AG09309 (cell line): ENCODE measurements around the gene FKBP7.
A peak's percentile ranks its signal among the peaks of the same experiment; 100 is the strongest.

Experiments used
- DNase-seq: peaks from one replicate; pipeline ENCODE4 v3.0.0-alpha.2; 2010; ENCODE audit warnings: low read depth
- H3K4me3 ChIP-seq: 2 replicates; pipeline ENCODE4 v1.5.1; 2011; ENCODE audit warnings: mild to moderate bottlenecking, low read depth, low read length, moderate library complexity; ENCODE audit not compliant: control insufficient read depth
- CTCF ChIP-seq: IDR thresholded peaks from 2 replicates; pipeline ENCODE4 v1.5.1; 2011; ENCODE audit warnings: mild to moderate bottlenecking, low read depth, low read length, inconsistent platforms; ENCODE audit not compliant: insufficient read depth, control insufficient read depth; ENCODE audit errors: missing control alignments

The FKBP7 gene

GRCh38 chr2:178452334-178452733 lies 26.1 kb downstream of the FKBP7 start:
- TF ChIP-seq CTCF, result no peak
- no peak for DNase-seq
- no peak overlapping the region for H3K4me3 ChIP-seq

GRCh38 chr2:178450774-178451525 lies 27.4 kb downstream of the FKBP7 start, which contains the start of the genes PJVK and PRKRA:
Gene PJVK (plus strand): TSS chr2:178451378. CDS start chr2:178453410, 2,032 bp downstream.
Gene PRKRA (minus strand): TSS chr2:178451175. CDS start chr2:178451030, 145 bp downstream.
- H3K4me3 ChIP-seq, result peak within 1 kb of the TSS; percentile 89
- TF ChIP-seq CTCF, result no peak
- DNase-seq, result peak; percentile 88

- no peak for TF ChIP-seq CTCF
- no peak for DNase-seq
- peak overlapping the region; percentile 89 for H3K4me3 ChIP-seq
Observed at GRCh38 chr2:178450524-178450773, 28.0 kb downstream of the FKBP7 start.

GRCh38 chr2:178449700-178450523 lies 28.5 kb downstream of the FKBP7 start:
- DNase-seq, result no peak
- H3K4me3 ChIP-seq, result peak overlapping the region; percentile 89
- TF ChIP-seq CTCF, result no peak

GRCh38 chr2:178448968-178449661 lies 29.3 kb downstream of the FKBP7 start:
- H3K4me3 ChIP-seq, result no peak overlapping the region
- TF ChIP-seq CTCF, result no peak
- DNase-seq, result no peak

- DNase-seq, result no peak
- H3K4me3 ChIP-seq, result no peak overlapping the region
- TF ChIP-seq CTCF, result no peak
Observed at GRCh38 chr2:178441426-178441825, 37.0 kb downstream of the FKBP7 start.
